ENCODE results near the gene SPATA6L.

- TF ChIP-seq CTCF (IDR thresholded peaks at IDR 0.05) (no peak), POLR2A (IDR thresholded peaks at IDR 0.05) (no peak)
These were observed 13.9 kb upstream of the SPATA6L start for GRCh38 chr9:4680173-4680525.

All from body of pancreas (tissue), 4 donors.